CD4-positive, alpha-beta T cell treated with Interleukin-1 beta for 1 hour (primary cell): ENCODE measurements around the gene U2AF1L4.
"Not testable (repeated sequence)": the region's sequence is repeated elsewhere in the genome, so short reads cannot be mapped to it uniquely, and the experiment has no call there.

ENCODE experiments used
- DNase-seq, 2 donors: peaks; one replicate each; pipeline ENCODE4 v3.0.0-alpha.2; 2020 to 2022

Gene U2AF1L4

GRCh38 chr19:35740108-35740422 lies 5.2 kb downstream of the U2AF1L4 start:
- DNase-seq, result no peak

- no peak for DNase-seq
Observed at GRCh38 chr19:35739275-35740107, 5.7 kb downstream of the U2AF1L4 start.

DNA sequence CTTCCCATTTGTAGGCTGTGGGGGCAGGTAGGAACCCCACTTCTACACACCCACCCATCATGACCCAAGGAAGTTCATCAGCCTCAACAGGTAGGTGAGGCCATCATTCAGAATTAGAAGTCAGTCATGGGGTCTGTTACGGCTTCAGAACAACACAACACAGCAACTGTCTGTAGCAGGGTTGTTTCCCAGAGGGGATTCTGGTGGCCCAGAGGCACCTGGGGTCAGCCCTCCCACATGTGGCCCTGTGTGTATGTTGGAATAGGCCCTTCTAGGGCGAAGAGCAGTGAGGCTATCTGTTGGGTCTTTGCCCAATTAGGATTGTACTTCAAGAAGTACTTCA lies 6.4 kb downstream of the U2AF1L4 start:
- no peak for DNase-seq

DNA sequence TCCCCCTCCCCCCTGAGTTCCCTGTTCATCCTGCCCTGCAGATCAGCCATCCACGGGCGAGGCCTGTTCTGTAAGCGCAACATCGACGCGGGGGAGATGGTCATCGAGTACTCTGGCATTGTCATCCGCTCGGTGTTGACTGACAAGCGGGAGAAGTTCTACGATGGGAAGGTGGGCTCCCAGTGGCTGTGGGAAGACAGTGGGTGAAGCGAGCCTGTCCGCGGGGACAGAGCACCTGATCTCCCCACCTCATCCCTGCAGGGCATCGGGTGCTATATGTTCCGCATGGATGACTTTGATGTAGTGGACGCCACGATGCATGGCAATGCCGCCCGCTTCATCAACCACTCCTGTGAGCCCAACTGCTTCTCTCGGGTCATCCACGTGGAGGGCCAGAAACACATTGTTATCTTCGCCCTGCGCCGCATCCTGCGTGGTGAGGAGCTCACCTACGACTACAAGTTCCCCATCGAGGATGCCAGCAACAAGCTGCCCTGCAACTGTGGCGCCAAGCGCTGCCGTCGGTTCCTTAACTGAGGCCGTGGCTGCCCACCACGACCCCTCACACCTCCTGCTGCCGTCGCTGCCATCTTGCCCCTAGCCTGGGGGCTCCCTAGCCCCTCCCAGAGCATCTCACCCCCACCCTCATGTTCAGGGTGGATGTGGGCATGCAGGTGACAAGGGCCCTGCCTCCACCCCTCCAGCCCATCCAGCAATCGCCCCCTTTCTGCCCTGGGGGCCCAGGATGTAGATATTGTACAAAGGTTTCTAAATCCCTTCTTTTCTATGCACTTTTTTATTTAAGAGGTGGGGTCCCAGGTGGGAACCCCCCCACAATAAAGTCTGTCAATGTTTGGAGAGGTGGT lies 7.0 kb downstream of the U2AF1L4 start:
- DNase-seq, result no peak

GRCh38 chr19:35736913-35737886 lies 8.0 kb downstream of the U2AF1L4 start:
- DNase-seq, result no peak

- DNase-seq, result no peak
Observed at GRCh38 chr19:35734889-35735288, 10.3 kb downstream of the U2AF1L4 start.

DNA sequence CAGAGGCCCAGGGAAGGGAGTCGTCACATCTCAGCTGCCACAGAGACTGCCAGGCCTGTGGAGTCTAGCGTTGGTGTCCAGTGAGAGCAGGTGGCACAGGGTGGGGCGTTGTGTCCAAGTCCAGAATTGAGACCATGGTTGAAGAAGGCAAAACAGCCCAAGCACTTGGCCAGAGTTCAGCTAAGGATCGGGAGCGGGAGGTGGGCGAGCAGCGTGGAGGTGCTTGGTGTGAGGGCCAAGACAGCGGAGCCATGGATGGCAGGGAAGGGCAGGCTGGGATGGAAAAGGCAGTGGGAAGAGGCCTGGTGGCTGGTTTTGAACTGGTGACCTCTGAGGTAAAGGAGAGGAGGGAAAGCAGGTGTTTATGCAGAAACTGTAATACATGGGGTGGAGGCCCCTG lies 10.9 kb downstream of the U2AF1L4 start:
- no peak for DNase-seq

DNA sequence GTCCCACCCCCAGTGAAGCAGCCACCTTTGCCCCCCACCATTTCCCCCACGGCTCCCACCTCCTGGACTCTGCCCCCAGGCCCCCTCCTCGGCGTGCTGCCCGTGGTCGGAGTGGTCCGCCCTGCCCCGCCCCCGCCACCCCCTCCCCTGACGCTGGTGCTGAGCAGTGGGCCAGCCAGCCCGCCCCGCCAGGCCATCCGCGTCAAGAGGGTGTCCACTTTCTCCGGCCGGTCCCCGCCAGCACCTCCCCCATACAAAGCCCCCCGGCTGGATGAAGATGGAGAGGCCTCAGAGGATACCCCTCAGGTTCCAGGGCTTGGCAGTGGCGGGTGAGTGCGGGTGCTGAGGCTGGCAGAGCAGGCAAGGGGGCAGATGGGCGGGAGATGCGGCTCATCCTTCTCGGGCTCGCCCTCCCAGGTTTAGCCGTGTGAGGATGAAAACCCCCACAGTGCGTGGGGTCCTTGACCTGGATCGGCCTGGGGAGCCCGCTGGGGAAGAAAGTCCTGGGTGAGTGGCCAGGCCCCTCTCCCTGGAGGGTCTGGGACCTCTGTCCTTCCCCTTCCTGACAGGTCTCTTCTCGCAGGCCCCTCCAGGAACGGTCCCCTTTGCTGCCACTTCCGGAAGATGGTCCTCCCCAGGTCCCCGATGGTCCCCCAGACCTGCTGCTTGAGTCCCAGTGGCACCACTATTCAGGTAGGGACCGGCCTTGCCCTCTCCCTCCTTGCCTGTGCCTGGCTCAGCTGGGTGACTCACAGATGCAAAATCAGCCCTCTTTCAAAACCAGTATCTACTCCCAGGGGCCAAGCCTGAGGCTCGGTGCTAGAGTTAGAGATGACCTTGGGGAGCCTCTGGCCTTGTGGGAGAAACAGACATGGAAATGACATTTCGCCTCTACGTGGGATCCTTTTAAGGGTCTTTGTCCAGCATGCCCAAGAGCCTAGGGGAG lies 11.8 kb downstream of the U2AF1L4 start:
- no peak for DNase-seq

DNA sequence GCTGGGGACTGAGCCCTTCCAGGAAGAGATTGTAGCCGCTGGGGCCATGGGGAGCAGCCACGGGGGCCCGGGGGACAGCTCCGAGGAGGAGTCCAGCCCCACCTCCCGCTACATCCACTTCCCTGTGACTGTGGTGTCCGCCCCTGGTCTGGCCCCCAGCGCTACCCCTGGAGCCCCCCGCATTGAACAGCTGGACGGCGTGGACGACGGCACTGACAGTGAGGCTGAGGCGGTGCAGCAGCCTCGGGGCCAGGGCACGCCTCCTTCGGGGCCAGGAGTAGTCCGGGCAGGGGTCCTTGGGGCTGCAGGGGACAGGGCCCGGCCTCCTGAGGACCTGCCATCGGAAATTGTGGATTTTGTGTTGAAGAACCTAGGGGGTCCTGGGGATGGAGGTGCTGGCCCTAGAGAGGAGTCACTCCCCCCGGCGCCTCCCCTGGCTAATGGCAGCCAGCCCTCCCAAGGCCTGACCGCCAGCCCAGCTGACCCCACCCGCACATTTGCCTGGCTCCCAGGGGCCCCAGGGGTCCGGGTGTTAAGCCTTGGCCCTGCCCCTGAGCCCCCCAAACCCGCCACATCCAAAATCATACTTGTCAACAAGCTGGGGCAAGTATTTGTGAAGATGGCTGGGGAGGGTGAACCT lies 12.6 kb downstream of the U2AF1L4 start:
- DNase-seq, result no peak

GRCh38 chr19:35731779-35732405 lies 13.3 kb downstream of the U2AF1L4 start:
- DNase-seq, result no peak

DNA sequence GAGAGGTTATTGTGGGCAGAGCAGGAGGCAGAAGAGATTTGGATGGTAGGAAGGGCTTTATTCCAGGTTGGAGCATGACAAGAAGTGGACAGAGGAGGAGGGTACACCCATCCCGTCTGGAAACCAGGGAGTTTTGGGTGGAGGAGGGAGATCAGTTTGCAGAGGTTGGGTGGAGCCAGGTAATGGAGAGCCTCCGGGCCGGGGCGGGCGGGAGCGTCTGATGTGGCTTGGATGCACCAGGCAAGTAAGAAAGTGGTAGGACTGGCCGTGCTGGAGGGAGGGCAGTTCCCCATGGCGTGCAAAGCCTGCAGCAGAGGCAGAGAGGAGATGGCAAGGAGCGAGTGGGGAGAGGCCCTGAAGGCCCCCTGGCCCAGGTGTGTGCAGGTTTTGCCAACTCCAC lies 13.9 kb downstream of the U2AF1L4 start:
- DNase-seq, result no peak

DNA sequence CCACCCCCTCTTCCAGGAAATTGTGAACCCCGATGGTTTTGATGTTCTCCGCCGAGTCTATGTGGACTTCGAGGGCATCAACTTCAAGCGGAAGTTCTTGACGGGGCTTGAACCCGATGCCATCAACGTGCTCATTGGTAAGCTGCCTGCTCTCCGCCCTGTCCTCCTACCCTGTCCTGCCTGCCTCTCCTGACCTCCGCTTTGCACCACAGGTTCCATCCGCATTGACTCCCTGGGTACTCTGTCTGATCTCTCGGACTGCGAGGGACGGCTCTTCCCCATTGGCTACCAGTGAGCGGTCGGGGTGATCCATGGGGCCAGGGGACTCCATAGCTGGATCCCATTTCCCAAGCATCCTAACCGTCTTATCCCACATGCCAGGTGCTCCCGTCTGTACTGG lies 14.9 kb downstream of the U2AF1L4 start:
- DNase-seq, result no peak

DNA sequence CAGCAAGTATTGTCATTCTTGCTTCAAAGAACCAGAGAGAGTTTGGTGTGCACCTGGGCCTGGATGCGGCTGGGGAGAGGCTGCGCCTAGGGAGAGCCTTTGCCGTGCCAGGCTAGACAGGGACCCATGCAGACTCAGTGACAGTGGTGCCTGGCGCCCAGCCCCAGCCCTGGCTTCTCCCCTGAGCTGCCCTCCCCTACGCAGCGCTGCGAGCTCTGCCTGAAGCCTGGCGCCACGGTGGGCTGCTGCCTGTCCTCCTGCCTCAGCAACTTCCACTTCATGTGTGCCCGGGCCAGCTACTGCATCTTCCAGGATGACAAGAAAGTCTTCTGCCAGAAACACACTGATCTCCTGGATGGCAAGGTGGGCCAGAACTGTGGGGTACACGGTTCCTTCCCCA lies 15.5 kb downstream of the U2AF1L4 start:
- DNase-seq, result no peak

DNA sequence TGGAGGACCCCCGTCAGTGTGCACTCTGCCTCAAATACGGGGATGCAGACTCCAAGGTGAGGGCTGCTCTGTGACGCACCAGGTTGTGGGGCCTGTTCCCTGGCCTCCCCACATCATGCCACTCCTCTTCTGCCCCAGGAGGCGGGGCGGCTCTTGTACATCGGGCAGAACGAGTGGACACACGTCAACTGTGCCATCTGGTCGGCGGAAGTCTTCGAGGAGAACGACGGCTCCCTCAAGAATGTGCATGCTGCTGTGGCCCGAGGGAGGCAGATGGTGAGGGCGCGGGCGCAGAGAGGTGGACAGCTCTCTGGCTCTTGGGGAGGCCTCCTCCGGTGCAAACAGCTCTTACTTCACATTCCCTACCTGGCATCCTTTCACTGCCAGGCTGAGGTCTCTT lies 16.2 kb downstream of the U2AF1L4 start:
- no peak for DNase-seq

DNA sequence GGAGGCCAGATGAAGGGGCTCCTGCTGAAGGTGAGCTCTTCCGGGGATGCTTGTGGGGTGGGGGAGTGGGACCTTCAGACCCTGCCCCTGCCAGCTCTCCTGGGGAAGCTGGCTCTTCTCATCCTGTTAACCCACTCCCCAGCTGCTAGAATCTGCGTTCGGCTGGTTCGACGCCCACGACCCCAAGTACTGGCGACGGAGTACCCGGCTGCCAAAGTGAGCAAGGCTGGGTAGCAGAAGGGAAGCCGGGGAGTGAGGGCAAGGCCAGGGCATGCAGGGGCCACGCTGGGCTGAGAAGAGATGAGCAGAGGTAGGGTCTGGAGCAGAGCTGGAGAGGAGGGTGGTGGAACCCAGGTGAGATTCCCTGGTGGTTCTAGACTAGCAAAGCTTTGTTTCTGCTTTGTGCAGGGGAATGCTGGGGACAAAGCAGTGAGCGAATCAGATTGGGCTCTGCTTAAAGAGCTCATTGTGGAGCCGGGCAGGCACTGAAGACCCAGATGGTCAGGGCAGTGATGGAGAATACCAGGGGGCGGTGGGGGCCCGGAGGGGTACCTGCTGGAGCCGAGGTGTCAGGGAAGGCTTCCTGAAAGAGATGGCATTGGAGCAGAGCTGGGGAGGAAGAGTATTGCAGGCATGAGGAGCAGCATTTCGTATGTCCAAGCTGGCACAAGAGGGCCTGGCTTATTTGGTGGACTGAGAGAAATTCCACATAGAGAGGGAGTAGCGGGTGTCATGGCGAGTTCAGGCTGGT lies 17.1 kb downstream of the U2AF1L4 start:
- no peak for DNase-seq

- no peak for DNase-seq
Observed at GRCh38 chr19:35727053-35727955, 17.9 kb downstream of the U2AF1L4 start.

GRCh38 chr19:35725216-35725861 lies 19.9 kb downstream of the U2AF1L4 start:
- DNase-seq, result no peak

- no peak for DNase-seq
Observed at GRCh38 chr19:35724560-35724959, 20.7 kb downstream of the U2AF1L4 start.

GRCh38 chr19:35724132-35724531 lies 21.1 kb downstream of the U2AF1L4 start:
- DNase-seq, result not testable (repeated sequence)
